OCI-LY7 (cell line): ENCODE results near the gene DCLK3. TPM values are rescaled to one million over a fixed set of nuclear protein-coding genes. Genes with fewer than 3 reads are reported as not detected.

ENCODE experiments used
- BruUV-seq: library from RNA; stranded (reverse); fragments of 400-500 nt; replicated peaks from 2 replicates; lab custom pipeline; 2021; lab: Mats Ljungman, UMichigan
- CTCF ChIA-PET: fragments of 300-600 bp; sonication (Branson Sonifier 250); formaldehyde crosslinking; loops from one replicate; lab custom pipeline; 2022; ENCODE audit warnings: antibody characterized with exemption; ENCODE audit not compliant: unreplicated experiment; lab: Charles Lee
- POLR2A ChIA-PET: fragments of 300-600 bp; sonication (Branson Sonifier 250); formaldehyde crosslinking; loops from one replicate; lab custom pipeline; 2022; ENCODE audit warnings: antibody characterized with exemption; lab: Charles Lee
- DNase-seq: peaks from one replicate; pipeline ENCODE4 v3.0.0-alpha.2; 2015; ENCODE audit warnings: low spot score
- H2AFZ ChIP-seq: fragments of 200-600 bp; sonication (generic), shearing (Covaris generic); 2 replicates; pipeline ENCODE4 v1.6.1; 2014; ENCODE audit warnings: mild to moderate bottlenecking, antibody characterized with exemption, low read length, moderate library complexity
- H3K27ac ChIP-seq: fragments of 200-600 bp; sonication (generic); 2 replicates; pipeline ENCODE4 v1.5.1; 2014; ENCODE audit warnings: mixed run types, low read depth, mild to moderate bottlenecking, moderate library complexity, low read length, inconsistent platforms; ENCODE audit not compliant: poor library complexity, severe bottlenecking
- H3K36me3 ChIP-seq: fragments of 200-600 bp; sonication (generic); 2 replicates; pipeline ENCODE4 v1.6.1; 2014; ENCODE audit warnings: mild to moderate bottlenecking, antibody characterized with exemption, low read length, moderate library complexity, mixed read lengths; ENCODE audit not compliant: insufficient read depth
- H3K4me1 ChIP-seq: fragments of 200-600 bp; sonication (generic); 2 replicates; pipeline ENCODE4 v1.5.1; 2014; ENCODE audit warnings: mild to moderate bottlenecking, low read length; ENCODE audit not compliant: insufficient read depth, poor library complexity, severe bottlenecking
- H3K4me2 ChIP-seq: fragments of 200-600 bp; sonication (generic); 2 replicates; pipeline ENCODE4 v1.6.1; 2014; ENCODE audit warnings: mild to moderate bottlenecking, low read length
- H3K4me3 ChIP-seq: fragments of 200-600 bp; sonication (generic); 2 replicates; pipeline ENCODE4 v1.5.1; 2014; ENCODE audit warnings: mild to moderate bottlenecking, low read depth, low read length; ENCODE audit not compliant: poor library complexity, severe bottlenecking
- H3K79me2 ChIP-seq: fragments of 200-600 bp; sonication (generic); 2 replicates; pipeline ENCODE4 v1.6.1; 2016; ENCODE audit warnings: low read depth, mild to moderate bottlenecking, low read length, moderate library complexity, mixed read lengths; ENCODE audit not compliant: insufficient read depth
- H3K9me2 ChIP-seq: fragments of 200-600 bp; sonication (generic); 2 replicates; pipeline ENCODE4 v1.6.1; 2016; ENCODE audit warnings: mild to moderate bottlenecking, low read length, mixed read lengths; ENCODE audit not compliant: insufficient read depth
- H3K9me3 ChIP-seq: fragments of 200-600 bp; sonication (generic); 2 replicates; pipeline ENCODE4 v1.6.1; 2014; ENCODE audit warnings: mild to moderate bottlenecking, mixed run types, low read length, mixed read lengths
- H4K20me1 ChIP-seq: fragments of 200-600 bp; sonication (generic); 2 replicates; pipeline ENCODE4 v1.6.1; 2014; ENCODE audit warnings: mild to moderate bottlenecking, antibody characterized with exemption, low read length, moderate library complexity, mixed read lengths; ENCODE audit not compliant: insufficient read depth
- CTCF ChIP-seq: fragments of 200-600 bp; sonication (generic); conservative IDR thresholded peaks from 2 replicates; pipeline ENCODE4 v1.5.1; 2014; ENCODE audit warnings: mild to moderate bottlenecking, antibody characterized with exemption, low read length, moderate library complexity, mixed read lengths
- EZH2phosphoT487 ChIP-seq: fragments of 200-600 bp; sonication (generic); IDR thresholded peaks from 2 replicates; pipeline ENCODE4 v1.6.1; 2018; ENCODE audit warnings: low read depth, borderline replicate concordance, mild to moderate bottlenecking, mixed run types, antibody characterized with exemption, low read length, moderate library complexity, mixed read lengths
- intact Hi-C: fragments of 100-400 bp; cut with micrococcal nuclease; formaldehyde crosslinking; loops from one replicate; pipeline ENCODE4 v1.10.0; 2022; ENCODE audit not compliant: unreplicated experiment
- total RNA-seq, 2 experiments: library from RNA; depleted of rRNA in 1 of 2; stranded (reverse); fragments of >200 nt in 1 of 2; shearing (Covaris generic) in 1 of 2; gene quantifications; 2 replicates each; pipeline ENCODE4 v1.2.3, GENCODE V29; 2014 to 2022

DCLK3 gene
- total RNA-seq, 2 experiments from 2014 or later: not detected

GRCh38 chr3:36741285-36741684 lies 23.1 kb downstream of the DCLK3 start:
- no peak overlapping the region for H2AFZ ChIP-seq
- POLR2A ChIA-PET: interaction anchor here (0.6 kb wide), 2 partner anchors 239 to 629 kb away, joined by 3 read pairs; no protein-coding TSS in a partner anchor
- no peaks in the 10 kb centered on the region for H3K9me3 ChIP-seq
- H3K4me1 ChIP-seq: no peaks in the 10 kb centered on the region
- no peak overlapping the region for H3K4me2 ChIP-seq
- H3K36me3 ChIP-seq: no peaks in the 10 kb centered on the region
- no peak overlapping the region for H3K27ac ChIP-seq
- no peaks in the 10 kb centered on the region for H3K9me2 ChIP-seq
- TF ChIP-seq EZH2phosphoT487: no peak
- no peak for TF ChIP-seq CTCF
- no peaks in the 10 kb centered on the region for H4K20me1 ChIP-seq
- intact Hi-C loops: no loop called here
- H3K4me3 ChIP-seq: no peak overlapping the region
- BruUV-seq: no TSS peak
- DNase-seq: no peak
- H3K79me2 ChIP-seq: no peaks in the 10 kb centered on the region
- CTCF ChIA-PET: no interaction called here

- DNase-seq: no peak
- Histone ChIP-seq H3K36me3 (no peaks in the 10 kb centered on the region), H3K4me2 (no peak overlapping the region), H3K4me3 (no peak overlapping the region), H4K20me1 (no peaks in the 10 kb centered on the region), H3K9me3 (no peaks in the 10 kb centered on the region), H3K27ac (no peak overlapping the region), H3K79me2 (no peaks in the 10 kb centered on the region), H3K9me2 (no peaks in the 10 kb centered on the region), H2AFZ (no peak overlapping the region), H3K4me1 (no peaks in the 10 kb centered on the region)
- ChIA-PET POLR2A (no interaction called here), CTCF (no interaction called here)
- BruUV-seq: no TSS peak
- TF ChIP-seq CTCF (no peak), EZH2phosphoT487 (no peak)
- intact Hi-C loops: no loop called here
These were observed 23.6 kb downstream of the DCLK3 start for GRCh38 chr3:36740787-36741186.

GRCh38 chr3:36738702-36739101 lies 25.7 kb downstream of the DCLK3 start:
- no peak overlapping the region for H2AFZ ChIP-seq
- H3K9me2 ChIP-seq: no peaks in the 10 kb centered on the region
- H3K27ac ChIP-seq: no peak overlapping the region
- no peaks in the 10 kb centered on the region for H3K9me3 ChIP-seq
- no peak for DNase-seq
- intact Hi-C loops: no loop called here
- H3K36me3 ChIP-seq: no peaks in the 10 kb centered on the region
- no peaks in the 10 kb centered on the region for H3K4me1 ChIP-seq
- H3K4me2 ChIP-seq: no peak overlapping the region
- TF ChIP-seq CTCF (no peak), EZH2phosphoT487 (no peak)
- H4K20me1 ChIP-seq: no peaks in the 10 kb centered on the region
- ChIA-PET POLR2A (interaction anchor here (0.8 kb wide), 1 partner anchor 268 kb away, joined by 3 read pairs; no protein-coding TSS in a partner anchor), CTCF (no interaction called here)
- H3K4me3 ChIP-seq: no peak overlapping the region
- BruUV-seq: no TSS peak
- no peaks in the 10 kb centered on the region for H3K79me2 ChIP-seq
